Activated CD4-positive, alpha-beta T cell treated with anti-CD3 and anti-CD28 coated beads, Interleukin-2, amount 50 U/mL, for 16 hours (primary cell): ENCODE data around the gene GPR37L1.
"Not testable (repeated sequence)": the region's sequence is repeated elsewhere in the genome, so short reads cannot be mapped to it uniquely, and the experiment has no call there.

Source experiments
- DNase-seq: peaks from one replicate; pipeline ENCODE4 v3.0.0-alpha.2; 2020

Gene GPR37L1

GRCh38 chr1:202110977-202111376 lies 11.7 kb upstream of the GPR37L1 start:
- no peak for DNase-seq

DNA sequence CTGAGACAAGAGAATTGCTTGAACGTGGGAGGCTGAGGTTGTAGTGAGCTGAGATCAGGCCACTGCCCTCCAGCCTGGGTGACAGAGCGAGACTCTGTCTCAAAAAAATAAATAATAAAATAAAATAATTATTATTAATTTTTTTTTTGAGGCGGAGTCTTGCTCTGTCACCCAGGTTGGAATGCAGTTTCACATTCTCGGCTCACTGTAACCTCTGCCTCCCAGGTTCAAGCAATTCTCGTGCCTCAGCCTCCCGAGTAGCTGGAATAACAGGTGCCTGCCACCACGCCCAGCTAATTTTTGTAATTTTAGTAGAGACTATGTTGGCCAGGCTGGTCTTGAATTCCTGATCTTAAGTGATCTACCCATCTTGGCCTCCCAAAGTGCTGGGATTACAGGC lies 11.1 kb upstream of the GPR37L1 start:
- DNase-seq = not testable (repeated sequence)

DNA sequence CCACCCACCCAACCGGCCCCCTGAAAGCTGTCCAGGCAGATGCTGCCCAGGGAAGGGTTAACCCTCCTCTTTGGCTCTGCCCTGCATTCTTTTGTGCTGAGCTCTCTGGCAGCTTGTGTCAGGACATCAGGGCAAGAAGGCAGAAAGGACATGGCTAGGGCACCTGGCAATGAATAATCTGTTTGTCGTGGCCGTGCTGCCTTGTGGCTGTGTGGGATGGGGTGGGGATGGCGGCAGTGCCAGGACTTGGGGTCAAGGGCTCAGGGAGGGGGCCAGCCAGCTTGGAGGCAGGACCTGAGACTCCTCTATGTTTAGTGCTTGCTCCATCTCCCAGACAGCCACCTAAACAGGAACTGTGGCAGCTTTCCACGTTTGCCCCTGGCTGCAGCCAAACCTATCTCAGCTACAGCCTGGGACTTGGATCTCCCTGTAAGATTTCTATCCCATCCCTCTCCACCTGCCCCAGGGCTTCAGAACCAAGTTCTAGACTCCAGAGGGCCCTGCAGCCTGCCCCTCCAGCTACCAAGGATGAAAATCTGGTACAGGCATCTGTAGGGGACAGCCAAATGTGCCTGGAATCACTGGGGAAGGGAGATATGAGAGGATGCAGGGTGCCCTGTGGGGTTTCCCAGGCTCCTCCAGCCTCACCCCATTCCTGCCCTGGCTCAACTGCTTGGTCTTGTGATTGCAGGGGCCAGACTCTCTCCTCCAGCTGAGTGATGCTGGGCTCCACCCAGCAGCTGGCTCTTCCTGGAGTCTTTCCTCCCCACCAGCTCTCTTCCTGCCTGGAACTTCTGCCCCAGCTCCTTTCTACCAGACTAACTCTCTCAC lies 9.6 kb upstream of the GPR37L1 start:
- no peak for DNase-seq

- no peak for DNase-seq
These were observed 8.9 kb upstream of the GPR37L1 start for GRCh38 chr1:202113690-202114300.

GRCh38 chr1:202116287-202116686 lies 6.4 kb upstream of the GPR37L1 start:
- DNase-seq = no peak

- no peak for DNase-seq
These were observed 4.8 kb upstream of the GPR37L1 start for GRCh38 chr1:202117898-202118371.

DNA sequence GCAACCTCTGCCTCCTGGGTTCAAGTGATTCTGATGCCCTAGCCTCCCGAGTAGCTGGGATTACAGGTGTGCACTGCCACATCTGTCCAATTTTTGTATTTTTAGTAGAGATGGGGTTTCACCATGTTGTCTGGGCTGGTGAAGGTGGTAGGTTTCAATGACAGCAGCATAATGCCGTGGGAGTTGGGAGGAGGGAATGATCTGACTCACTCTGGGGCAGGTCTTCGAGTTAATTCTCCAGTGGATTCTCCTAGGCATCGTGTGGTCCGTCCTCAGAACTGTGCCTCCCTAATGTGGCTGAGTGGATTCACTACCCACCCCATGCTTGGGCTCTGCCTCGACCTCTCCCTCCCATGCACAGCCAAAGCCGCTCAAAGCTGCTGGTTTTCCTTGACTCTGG lies 1.7 kb upstream of the GPR37L1 start:
- DNase-seq = no peak

- DNase-seq = no peak
These were observed 658 bp downstream of the GPR37L1 start for GRCh38 chr1:202123336-202123813.

DNA sequence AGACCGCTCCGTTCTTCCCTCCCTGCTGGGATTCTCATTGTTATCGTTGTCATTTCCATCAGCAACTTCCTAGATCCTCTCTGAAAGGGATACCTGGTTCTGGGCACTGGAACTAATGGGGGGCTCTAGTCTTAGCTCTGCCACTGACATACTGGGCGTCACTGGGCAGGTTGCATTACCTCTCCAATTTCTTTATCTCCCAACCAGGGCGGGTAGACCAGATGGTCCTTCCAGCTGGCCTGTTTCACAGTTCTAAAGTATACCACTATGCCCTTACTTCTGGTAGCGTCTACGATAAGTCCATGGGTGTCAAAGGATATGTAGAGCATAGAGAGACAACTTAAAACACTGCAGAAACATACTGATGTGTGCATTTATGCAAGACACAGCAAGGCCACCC lies 1.4 kb downstream of the GPR37L1 start:
- no peak for DNase-seq

- no peak for DNase-seq
These were observed 2.9 kb downstream of the GPR37L1 start for GRCh38 chr1:202125611-202126010.

- no peak for DNase-seq
These were observed 3.7 kb downstream of the GPR37L1 start for GRCh38 chr1:202126426-202126825.

- DNase-seq = no peak
These were observed 4.3 kb downstream of the GPR37L1 start for GRCh38 chr1:202127061-202127460.

GRCh38 chr1:202127836-202128622 lies 5.3 kb downstream of the GPR37L1 start:
- no peak for DNase-seq

DNA sequence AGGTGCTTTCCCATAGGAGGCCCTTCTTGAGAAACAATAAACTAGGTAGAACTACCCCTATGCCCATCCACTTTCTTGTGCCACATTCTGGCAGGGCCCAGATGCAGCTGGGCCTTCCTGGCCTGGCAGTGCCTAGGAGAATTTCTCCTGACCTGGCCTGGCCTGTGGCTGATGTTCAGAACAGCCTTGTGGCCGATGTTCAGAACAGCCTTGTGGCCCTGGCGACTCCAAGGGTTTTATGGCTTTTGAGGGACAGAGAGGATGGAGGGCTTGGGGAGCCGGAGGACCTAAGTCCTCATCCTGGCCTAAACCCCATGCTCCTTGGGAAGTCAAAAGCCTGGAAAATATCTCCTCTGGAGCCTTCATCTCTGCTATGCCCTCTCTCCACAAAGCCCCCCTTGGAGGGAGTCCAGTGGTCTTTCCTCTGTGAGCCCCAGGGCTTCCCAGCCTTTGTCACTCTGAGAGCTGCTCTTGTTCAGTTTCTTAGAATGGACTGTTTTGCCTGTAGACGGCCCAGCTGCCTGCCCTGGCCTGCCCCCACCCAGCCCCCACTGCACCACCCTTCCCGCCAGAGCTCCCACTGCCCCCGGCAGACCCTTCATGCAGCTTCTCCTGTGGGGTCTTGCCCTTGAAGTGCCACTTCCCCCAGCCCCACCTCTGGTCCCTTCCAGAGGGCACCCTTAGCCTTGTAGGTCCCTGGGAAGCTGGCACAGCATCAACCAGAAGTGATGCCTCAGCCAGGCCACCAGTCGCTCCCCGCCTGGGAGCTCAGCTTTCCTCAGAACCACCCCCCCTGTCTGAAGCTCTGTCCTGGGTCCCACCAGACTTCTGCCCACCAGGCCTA lies 7.0 kb downstream of the GPR37L1 start:
- DNase-seq = no peak

DNA sequence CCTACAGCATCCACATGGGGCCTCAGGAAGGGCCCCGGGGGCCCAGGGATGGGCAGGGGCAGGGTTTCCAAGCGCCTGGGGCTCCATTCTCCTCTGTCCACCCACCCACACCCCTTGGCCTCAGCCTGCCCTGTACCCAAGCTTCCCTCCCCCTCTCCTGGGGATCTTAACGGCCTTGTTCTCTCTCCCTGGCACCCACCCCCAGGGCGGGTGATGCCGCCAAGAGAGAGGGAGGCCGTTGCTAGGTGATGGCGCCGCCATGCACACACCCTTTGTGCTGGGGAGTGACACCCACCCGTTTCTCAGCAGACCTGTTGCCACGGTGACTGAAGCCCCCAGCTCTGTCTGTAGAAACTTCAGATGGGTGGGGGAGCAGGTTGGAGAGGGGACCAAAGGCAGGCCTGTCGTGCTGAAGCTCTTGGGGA lies 7.6 kb downstream of the GPR37L1 start:
- no peak for DNase-seq

GRCh38 chr1:202130816-202131522 lies 8.3 kb downstream of the GPR37L1 start:
- no peak for DNase-seq

GRCh38 chr1:202131956-202132821 lies 9.5 kb downstream of the GPR37L1 start:
- DNase-seq = no peak

DNA sequence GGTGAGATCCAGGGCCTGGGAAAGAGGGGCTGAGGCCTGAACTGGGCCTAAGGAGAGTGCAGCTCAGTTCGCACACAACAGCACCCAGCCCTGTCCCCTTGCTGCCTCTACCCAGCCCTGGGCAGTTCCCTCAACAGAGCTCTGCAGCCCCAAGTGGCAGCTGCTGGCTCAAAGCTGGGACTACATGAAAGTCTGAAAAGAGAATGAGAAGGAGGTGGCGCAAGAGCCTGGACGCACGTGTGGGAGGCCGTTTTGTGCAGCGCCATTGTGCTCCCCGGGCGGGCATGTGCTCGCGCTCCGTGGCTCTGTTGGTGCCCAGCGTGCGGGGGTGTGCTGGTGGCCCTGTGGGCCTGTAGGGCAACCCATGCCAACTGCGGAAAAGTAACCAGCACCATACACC lies 10.3 kb downstream of the GPR37L1 start:
- DNase-seq = no peak

DNA sequence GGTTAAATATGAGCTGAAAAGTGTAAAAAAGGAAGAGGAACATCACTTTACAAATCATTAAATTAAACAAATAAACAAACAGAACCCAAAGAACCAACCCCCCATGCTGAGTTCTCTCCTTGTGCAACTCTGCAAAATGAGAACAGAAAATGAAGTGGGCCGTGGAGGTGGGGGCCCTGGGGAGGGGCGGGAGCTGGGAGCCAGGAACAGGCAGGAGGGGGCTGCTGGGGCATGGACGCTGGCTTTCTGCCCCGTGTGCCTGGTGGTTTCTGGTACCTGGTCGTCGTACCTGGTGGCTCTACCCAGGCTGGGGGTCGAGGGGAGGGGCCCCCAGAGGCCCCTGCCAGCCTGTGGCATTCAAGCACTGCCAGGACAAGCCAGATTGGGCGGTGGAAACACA lies 10.8 kb downstream of the GPR37L1 start:
- DNase-seq = no peak

GRCh38 chr1:202133989-202134388 lies 11.3 kb downstream of the GPR37L1 start:
- DNase-seq = no peak

DNA sequence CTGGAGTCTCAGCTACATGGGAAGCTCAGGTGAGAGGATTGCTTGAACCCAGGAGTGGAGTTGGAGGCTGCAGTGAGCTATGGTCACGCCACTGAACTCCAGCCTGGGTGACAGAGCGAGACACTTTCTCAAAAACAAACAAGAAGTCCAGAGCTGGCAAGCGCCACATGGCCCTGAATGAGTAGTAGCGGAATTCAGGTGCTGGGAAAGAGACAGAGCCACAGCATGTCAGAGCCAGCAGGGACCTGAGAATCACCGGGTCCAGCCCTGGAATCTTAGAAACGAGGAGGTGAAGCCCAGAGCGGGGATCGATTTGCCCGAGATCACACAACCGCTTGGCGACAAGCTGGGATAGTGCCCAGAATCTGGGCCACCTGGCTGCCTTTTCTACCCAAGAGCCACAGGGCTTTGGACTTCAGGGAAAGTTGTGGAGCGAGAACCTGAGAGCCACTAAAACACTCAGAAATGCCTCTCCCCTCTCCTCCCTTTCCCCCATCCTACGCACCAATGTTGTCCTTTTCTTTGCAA lies 12.0 kb downstream of the GPR37L1 start:
- no peak for DNase-seq
